ENCODE data around the gene TMSB10. TPM values are rescaled to one million over a fixed set of nuclear protein-coding genes. Genes with fewer than 3 reads are reported as not detected.

TMSB10 gene
- total and polyA plus RNA-seq, 2 of the 13 experiments (the other 11 are each of a cell fraction or from before 2014, with no cell fraction given): 665 to 708 TPM

DNA sequence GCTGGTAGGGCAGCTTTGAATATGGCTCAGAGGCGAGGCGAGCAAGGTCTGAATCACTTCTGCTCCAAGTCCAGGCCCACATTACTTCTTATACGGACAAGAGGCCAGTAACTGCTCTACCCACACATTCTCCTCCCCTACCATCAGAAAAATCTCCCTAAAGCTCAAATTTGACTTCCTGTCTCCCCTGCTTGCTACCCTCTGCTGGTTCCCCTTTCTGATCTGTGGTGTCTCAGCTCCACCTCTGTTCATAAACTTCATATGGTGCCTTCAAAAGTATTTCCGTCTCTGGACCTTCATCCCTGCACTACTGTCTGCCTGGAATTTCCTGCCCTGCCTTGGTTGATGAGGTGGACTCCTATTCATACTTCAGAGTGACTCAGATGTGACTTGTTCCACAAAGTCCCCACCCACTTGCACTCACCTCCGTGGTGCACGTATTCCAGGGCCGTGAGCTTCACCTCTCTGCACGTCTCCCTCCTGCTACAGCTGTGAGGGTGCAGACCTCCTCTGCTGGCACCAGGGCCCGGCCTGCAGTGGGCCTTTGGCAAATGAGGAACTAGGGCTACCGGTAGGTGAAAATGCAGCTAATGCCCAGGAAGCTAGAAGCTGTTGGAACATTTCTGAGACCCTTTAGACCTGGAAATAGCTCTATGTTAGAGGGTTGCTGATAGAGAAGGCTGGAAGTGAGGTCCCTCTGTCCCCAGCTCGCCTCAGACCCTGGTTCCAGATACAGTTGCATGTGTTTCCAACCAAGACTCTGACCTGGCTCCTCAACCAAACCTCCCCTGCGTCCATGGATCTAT is 41.0 kb downstream of the TMSB10 start (continued):
- TF ChIP-seq, protein P1, sequence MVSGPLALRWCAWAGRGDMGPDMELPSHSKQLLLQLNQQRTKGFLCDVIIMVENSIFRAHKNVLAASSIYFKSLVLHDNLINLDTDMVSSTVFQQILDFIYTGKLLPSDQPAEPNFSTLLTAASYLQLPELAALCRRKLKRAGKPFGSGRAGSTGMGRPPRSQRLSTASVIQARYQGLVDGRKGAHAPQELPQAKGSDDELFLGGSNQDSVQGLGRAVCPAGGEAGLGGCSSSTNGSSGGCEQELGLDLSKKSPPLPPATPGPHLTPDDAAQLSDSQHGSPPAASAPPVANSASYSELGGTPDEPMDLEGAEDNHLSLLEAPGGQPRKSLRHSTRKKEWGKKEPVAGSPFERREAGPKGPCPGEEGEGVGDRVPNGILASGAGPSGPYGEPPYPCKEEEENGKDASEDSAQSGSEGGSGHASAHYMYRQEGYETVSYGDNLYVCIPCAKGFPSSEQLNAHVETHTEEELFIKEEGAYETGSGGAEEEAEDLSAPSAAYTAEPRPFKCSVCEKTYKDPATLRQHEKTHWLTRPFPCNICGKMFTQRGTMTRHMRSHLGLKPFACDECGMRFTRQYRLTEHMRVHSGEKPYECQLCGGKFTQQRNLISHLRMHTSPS (CRISPR knock-in tag; IDR thresholded peaks at IDR 0.05; ENCODE audit: low read depth): peak; percentile 82; the same call in 1 of the 2 replicates
- TF ChIP-seq ARHGAP35 (CRISPR knock-in tag; IDR thresholded peaks at IDR 0.05; ENCODE audit: borderline replicate concordance) (0 out of 2 replicates have a peak, but pooled peaks have one; percentile 47), RFX3 (CRISPR knock-in tag; IDR thresholded peaks at IDR 0.05) (no peak), ZNF777 (CRISPR knock-in tag; IDR thresholded peaks at IDR 0.05) (no peak), ZNF616 (CRISPR knock-in tag; IDR thresholded peaks at IDR 0.05; ENCODE audit: low read depth) (0 out of 2 replicates have a peak, but pooled peaks have one; percentile 55), JUN (CRISPR knock-in tag; IDR thresholded peaks at IDR 0.05) (peak; percentile 92), ZNF263 (CRISPR knock-in tag; IDR thresholded peaks at IDR 0.05) (peak; percentile 79), ZNF17 (CRISPR knock-in tag; IDR thresholded peaks at IDR 0.05) (no peak), GATAD1 (CRISPR knock-in tag; IDR thresholded peaks at IDR 0.05) (peak; percentile 53), HIVEP1 (CRISPR knock-in tag; IDR thresholded peaks at IDR 0.05) (no peak), ZNF550 (CRISPR knock-in tag; IDR thresholded peaks at IDR 0.05; ENCODE audit: borderline replicate concordance) (no peak), ZNF382 (CRISPR knock-in tag; IDR thresholded peaks at IDR 0.05; ENCODE audit: borderline replicate concordance) (no peak), ZNF839 (CRISPR knock-in tag; IDR thresholded peaks at IDR 0.05; ENCODE audit: borderline replicate concordance) (peak; percentile 88; the same call in 1 of the 2 replicates), KMT2B (CRISPR knock-in tag; IDR thresholded peaks at IDR 0.05) (peak; percentile 57), HMGA1 (CRISPR knock-in tag; conservative IDR thresholded peaks at IDR 0.05) (no peak), ZNF781 (CRISPR knock-in tag; IDR thresholded peaks at IDR 0.05; ENCODE audit: borderline replicate concordance, not compliant biosample characterization) (no peak), ZNF605 (CRISPR knock-in tag; IDR thresholded peaks at IDR 0.05) (peak; percentile 88), ZNF766 (CRISPR knock-in tag; IDR thresholded peaks at IDR 0.05; ENCODE audit: borderline replicate concordance) (no peak)
- TF ChIP-seq, protein P2, sequence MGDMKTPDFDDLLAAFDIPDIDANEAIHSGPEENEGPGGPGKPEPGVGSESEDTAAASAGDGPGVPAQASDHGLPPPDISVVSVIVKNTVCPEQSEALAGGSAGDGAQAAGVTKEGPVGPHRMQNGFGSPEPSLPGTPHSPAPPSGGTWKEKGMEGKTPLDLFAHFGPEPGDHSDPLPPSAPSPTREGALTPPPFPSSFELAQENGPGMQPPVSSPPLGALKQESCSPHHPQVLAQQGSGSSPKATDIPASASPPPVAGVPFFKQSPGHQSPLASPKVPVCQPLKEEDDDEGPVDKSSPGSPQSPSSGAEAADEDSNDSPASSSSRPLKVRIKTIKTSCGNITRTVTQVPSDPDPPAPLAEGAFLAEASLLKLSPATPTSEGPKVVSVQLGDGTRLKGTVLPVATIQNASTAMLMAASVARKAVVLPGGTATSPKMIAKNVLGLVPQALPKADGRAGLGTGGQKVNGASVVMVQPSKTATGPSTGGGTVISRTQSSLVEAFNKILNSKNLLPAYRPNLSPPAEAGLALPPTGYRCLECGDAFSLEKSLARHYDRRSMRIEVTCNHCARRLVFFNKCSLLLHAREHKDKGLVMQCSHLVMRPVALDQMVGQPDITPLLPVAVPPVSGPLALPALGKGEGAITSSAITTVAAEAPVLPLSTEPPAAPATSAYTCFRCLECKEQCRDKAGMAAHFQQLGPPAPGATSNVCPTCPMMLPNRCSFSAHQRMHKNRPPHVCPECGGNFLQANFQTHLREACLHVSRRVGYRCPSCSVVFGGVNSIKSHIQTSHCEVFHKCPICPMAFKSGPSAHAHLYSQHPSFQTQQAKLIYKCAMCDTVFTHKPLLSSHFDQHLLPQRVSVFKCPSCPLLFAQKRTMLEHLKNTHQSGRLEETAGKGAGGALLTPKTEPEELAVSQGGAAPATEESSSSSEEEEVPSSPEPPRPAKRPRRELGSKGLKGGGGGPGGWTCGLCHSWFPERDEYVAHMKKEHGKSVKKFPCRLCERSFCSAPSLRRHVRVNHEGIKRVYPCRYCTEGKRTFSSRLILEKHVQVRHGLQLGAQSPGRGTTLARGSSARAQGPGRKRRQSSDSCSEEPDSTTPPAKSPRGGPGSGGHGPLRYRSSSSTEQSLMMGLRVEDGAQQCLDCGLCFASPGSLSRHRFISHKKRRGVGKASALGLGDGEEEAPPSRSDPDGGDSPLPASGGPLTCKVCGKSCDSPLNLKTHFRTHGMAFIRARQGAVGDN (CRISPR knock-in tag; IDR thresholded peaks at IDR 0.05): peak; percentile 99
- TF ChIP-seq, protein P3, sequence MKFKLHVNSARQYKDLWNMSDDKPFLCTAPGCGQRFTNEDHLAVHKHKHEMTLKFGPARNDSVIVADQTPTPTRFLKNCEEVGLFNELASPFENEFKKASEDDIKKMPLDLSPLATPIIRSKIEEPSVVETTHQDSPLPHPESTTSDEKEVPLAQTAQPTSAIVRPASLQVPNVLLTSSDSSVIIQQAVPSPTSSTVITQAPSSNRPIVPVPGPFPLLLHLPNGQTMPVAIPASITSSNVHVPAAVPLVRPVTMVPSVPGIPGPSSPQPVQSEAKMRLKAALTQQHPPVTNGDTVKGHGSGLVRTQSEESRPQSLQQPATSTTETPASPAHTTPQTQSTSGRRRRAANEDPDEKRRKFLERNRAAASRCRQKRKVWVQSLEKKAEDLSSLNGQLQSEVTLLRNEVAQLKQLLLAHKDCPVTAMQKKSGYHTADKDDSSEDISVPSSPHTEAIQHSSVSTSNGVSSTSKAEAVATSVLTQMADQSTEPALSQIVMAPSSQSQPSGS (CRISPR knock-in tag; IDR thresholded peaks at IDR 0.05): no peak
- TF ChIP-seq, protein P4, sequence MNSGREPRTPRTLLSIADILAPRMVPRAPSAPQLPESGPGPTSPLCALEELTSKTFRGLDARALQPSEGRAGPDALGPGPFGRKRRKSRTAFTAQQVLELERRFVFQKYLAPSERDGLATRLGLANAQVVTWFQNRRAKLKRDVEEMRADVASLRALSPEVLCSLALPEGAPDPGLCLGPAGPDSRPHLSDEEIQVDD (CRISPR knock-in tag; IDR thresholded peaks at IDR 0.05; ENCODE audit: borderline replicate concordance): 0 out of 2 replicates have a peak, but pooled peaks have one; percentile 24

Measured in HepG2 (cell line).